LNCaP clone FGC (cell line): Measurements from ENCODE around the gene VPS25.
"Not testable (repeated sequence)": the region's sequence is repeated elsewhere in the genome, so short reads cannot be mapped to it uniquely, and the experiment has no call there.

Experiments used
- DNase-seq: peaks from one replicate; pipeline ENCODE4 v3.0.0-alpha.2; 2011; ENCODE audit warnings: low read depth
- H3K4me3 ChIP-seq: 2 replicates; pipeline ENCODE4 v1.5.1; 2011; ENCODE audit warnings: mild to moderate bottlenecking, low read depth, low read length, control low read depth
- CTCF ChIP-seq: IDR thresholded peaks from 2 replicates; pipeline ENCODE4 v1.5.1; 2012; ENCODE audit warnings: mild to moderate bottlenecking; ENCODE audit not compliant: control insufficient read depth, insufficient read depth; ENCODE audit errors: extremely low read depth

VPS25 gene

GRCh38 chr17:42773290-42774035 is at the start of gene VPS25:
TSS of gene VPS25 (plus strand) at chr17:42773449. CDS start at chr17:42773476, 27 bp downstream.
- peak; percentile 50 for DNase-seq
- TF ChIP-seq CTCF: no peak
- peak within 1 kb of the TSS; percentile 87 for H3K4me3 ChIP-seq

- TF ChIP-seq CTCF: no peak
- DNase-seq: no peak
- no peak overlapping the region for H3K4me3 ChIP-seq
These were observed 49.6 kb upstream of the VPS25 start for GRCh38 chr17:42723636-42724035.

GRCh38 chr17:42725143-42725542 is 48.1 kb upstream of the VPS25 start:
- no peak overlapping the region for H3K4me3 ChIP-seq
- no peak for TF ChIP-seq CTCF
- no peak for DNase-seq

- TF ChIP-seq CTCF: no peak
- H3K4me3 ChIP-seq: no peak overlapping the region
- DNase-seq: no peak
These were observed 32.5 kb upstream of the VPS25 start for GRCh38 chr17:42740699-42741098.

GRCh38 chr17:42742916-42743315 is 30.3 kb upstream of the VPS25 start:
- not testable (repeated sequence) for H3K4me3 ChIP-seq, DNase-seq

GRCh38 chr17:42743595-42744282 is 29.5 kb upstream of the VPS25 start:
- H3K4me3 ChIP-seq: peak overlapping the region; percentile 62
- TF ChIP-seq CTCF: no peak
- DNase-seq: no peak

GRCh38 chr17:42744283-42744805 is 28.9 kb upstream of the VPS25 start:
- TF ChIP-seq CTCF: no peak
- H3K4me3 ChIP-seq: peak overlapping the region; percentile 62
- no peak for DNase-seq
